Measurements from ENCODE around the gene PSORS1C1. TPM values are rescaled to one million over a fixed set of nuclear protein-coding genes. Genes with fewer than 3 reads are reported as not detected.

Gene PSORS1C1
- total RNA-seq, 1 donor from 2014 or later, result not detected

Other genes starting within 250 kb of the PSORS1C1 start
- gene DDR1, start 230.3 kb upstream of the PSORS1C1 start, total RNA-seq, result 18.8 and 22.9 TPM in 2 replicates
- 58.7 and 60.3 TPM in 2 replicates for gene GTF2H4, start 206.6 kb upstream of the PSORS1C1 start, total RNA-seq
- gene VARS2, start 200.6 kb upstream of the PSORS1C1 start, total RNA-seq, result 74.8 and 84.2 TPM in 2 replicates
- not detected in 2 replicates for gene SFTA2, start 182.6 kb upstream of the PSORS1C1 start, total RNA-seq
- not detected in 2 replicates for gene MUCL3, start 173.8 kb upstream of the PSORS1C1 start, total RNA-seq
- gene MUC21, start 131.1 kb upstream of the PSORS1C1 start, total RNA-seq, result not detected in 2 replicates
- not detected in 2 replicates for gene MUC22, start 104.3 kb upstream of the PSORS1C1 start, total RNA-seq
- gene C6orf15, start 2.2 kb upstream of the PSORS1C1 start, total RNA-seq, result not detected in 2 replicates
- gene CDSN, start 5.6 kb downstream of the PSORS1C1 start, total RNA-seq, result not detected in 2 replicates
- gene PSORS1C2, start 24.3 kb downstream of the PSORS1C1 start, total RNA-seq, result not detected in 2 replicates
- gene CCHCR1, start 43.0 kb downstream of the PSORS1C1 start, total RNA-seq, result 51.5 and 52.7 TPM in 2 replicates
- 79.5 and 82.6 TPM in 2 replicates for gene TCF19, start 43.8 kb downstream of the PSORS1C1 start, total RNA-seq
- gene POU5F1, start 55.9 kb downstream of the PSORS1C1 start, total RNA-seq, result not detected in 2 replicates
- gene HLA-C, start 157.3 kb downstream of the PSORS1C1 start, total RNA-seq, result 857 and 893 TPM in 2 replicates
- gene HLA-B, start 242.4 kb downstream of the PSORS1C1 start, total RNA-seq, result 3,406 and 3,483 TPM in 2 replicates

Measured in activated CD4-positive, alpha-beta T cell treated with anti-CD3 and anti-CD28 coated beads, Interleukin-2, amount 10 ng/mL, durations not matched to agents 24 days and 14 days (primary cell).